Mucosa of descending colon (tissue), 3 donors: ENCODE data around the gene SCUBE3. TPM values are rescaled to one million over a fixed set of nuclear protein-coding genes. Genes with fewer than 3 reads are reported as not detected.

Source experiments
- ATAC-seq: fragments of 200-7000 bp; cut with Tn5 transposase; one replicate; pipeline ENCODE4 v1.9.1; 2020; ENCODE audit warnings: mild to moderate bottlenecking, moderate library complexity
- DNase-seq, 3 donors: peaks; one replicate each; pipeline ENCODE4 v3.0.0-alpha.2; 2020
- H3K36me3 ChIP-seq: fragments of 200-600 bp; one replicate; pipeline ENCODE4 v1.8.0; 2021; ENCODE audit warnings: low read depth, mild to moderate bottlenecking
- H3K4me1 ChIP-seq: fragments of 200-600 bp; one replicate; pipeline ENCODE4 v1.8.0; 2021; ENCODE audit warnings: low read depth, mild to moderate bottlenecking
- H3K4me3 ChIP-seq: fragments of 200-600 bp; one replicate; pipeline ENCODE4 v1.8.0; 2021; ENCODE audit warnings: mild to moderate bottlenecking
- H3K9me3 ChIP-seq: fragments of 200-600 bp; one replicate; pipeline ENCODE4 v1.8.0; 2021; ENCODE audit warnings: mild to moderate bottlenecking
- intact Hi-C, 2 donors: fragments of 100-400 bp; cut with DNase I in 1 of 2; cut with micrococcal nuclease in 1 of 2; formaldehyde crosslinking; loops; one replicate each; pipeline versions ENCODE4 v1.11.0 to v1.11.1; 2022; cut with DNase I, micrococcal nuclease
- total RNA-seq, 3 donors: library from RNA; stranded (reverse); fragmentation: NEBNext Ultra II Directional in 2 of 3; extraction: Animal tissue kit (Norgen Biotek cat#: 25700) in 2 of 3; gene quantifications; one replicate each; pipeline versions ENCODE4 v1.2.1 to v1.2.4, GENCODE V29; 2021 to 2023
- TF ChIP-seq, protein P1 (sequence below): fragments of 200-600 bp; IDR thresholded peaks from one replicate; pipeline ENCODE4 v1.8.0; 2022; ENCODE audit warnings: antibody characterized with exemption, mild to moderate bottlenecking
- donor health status: DM: no; HTN: no; CAD: no; lungs with moderate emphysema.
- donor health status: DM: no; HTN: no; CAD: no.
- donor health status: DM: no; HTN: yes; CAD: no.

SCUBE3 gene
- total RNA-seq, 3 donors from 2014 or later = 0.14 to 11.6 (median 0.26) TPM

- Histone ChIP-seq H3K36me3 (no peaks in the 10 kb centered on the region), H3K4me3 (no peak overlapping the region), H3K9me3 (no peaks in the 10 kb centered on the region), H3K4me1 (peaks cover 5% of the 10 kb centered on the region)
- TF ChIP-seq, protein P1, sequence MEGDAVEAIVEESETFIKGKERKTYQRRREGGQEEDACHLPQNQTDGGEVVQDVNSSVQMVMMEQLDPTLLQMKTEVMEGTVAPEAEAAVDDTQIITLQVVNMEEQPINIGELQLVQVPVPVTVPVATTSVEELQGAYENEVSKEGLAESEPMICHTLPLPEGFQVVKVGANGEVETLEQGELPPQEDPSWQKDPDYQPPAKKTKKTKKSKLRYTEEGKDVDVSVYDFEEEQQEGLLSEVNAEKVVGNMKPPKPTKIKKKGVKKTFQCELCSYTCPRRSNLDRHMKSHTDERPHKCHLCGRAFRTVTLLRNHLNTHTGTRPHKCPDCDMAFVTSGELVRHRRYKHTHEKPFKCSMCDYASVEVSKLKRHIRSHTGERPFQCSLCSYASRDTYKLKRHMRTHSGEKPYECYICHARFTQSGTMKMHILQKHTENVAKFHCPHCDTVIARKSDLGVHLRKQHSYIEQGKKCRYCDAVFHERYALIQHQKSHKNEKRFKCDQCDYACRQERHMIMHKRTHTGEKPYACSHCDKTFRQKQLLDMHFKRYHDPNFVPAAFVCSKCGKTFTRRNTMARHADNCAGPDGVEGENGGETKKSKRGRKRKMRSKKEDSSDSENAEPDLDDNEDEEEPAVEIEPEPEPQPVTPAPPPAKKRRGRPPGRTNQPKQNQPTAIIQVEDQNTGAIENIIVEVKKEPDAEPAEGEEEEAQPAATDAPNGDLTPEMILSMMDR = no peak
- intact Hi-C loops = no loop called here
- DNase-seq = no peak
- ATAC-seq = no peak
Measured at GRCh38 chr6:35264550-35265274, 51.0 kb downstream of the SCUBE3 start.

- no peaks in the 10 kb centered on the region for H3K36me3 ChIP-seq
- no peaks in the 10 kb centered on the region for H3K9me3 ChIP-seq
- peaks cover 3% of the 10 kb centered on the region for H3K4me1 ChIP-seq
- DNase-seq (no peak), ATAC-seq (no peak)
- TF ChIP-seq, protein P1 = no peak
- intact Hi-C loops = no loop called here
- no peak overlapping the region for H3K4me3 ChIP-seq
Measured at GRCh38 chr6:35265523-35265922, 51.8 kb downstream of the SCUBE3 start.

DNA sequence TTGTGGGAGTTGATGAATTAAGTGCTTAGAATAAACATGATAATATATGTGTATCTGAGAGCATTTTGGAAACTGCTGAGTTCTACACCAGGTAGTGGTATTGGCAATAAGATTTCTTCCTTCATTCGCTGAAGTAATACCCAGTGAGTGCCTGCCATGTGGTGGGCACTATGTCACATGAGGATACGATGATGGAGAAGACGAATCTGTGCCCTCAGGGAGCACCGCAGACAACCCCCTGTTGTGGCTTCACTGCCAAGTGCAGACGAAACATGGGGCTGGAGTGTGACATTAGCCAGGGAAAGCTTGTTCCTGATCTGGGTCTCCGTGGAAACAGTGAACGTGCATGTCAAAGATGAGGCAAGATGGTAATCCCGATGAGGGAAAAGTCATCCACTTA is 53.7 kb downstream of the SCUBE3 start:
- TF ChIP-seq, protein P1 = no peak
- Histone ChIP-seq H3K4me3 (no peak overlapping the region), H3K9me3 (no peaks in the 10 kb centered on the region), H3K36me3 (no peaks in the 10 kb centered on the region), H3K4me1 (no peaks in the 10 kb centered on the region)
- ATAC-seq (no peak), DNase-seq (no peak)
- intact Hi-C loops = no loop called here

GRCh38 chr6:35267897-35268296 is 54.1 kb downstream of the SCUBE3 start:
- DNase-seq = no peak
- Histone ChIP-seq H3K4me1 (no peaks in the 10 kb centered on the region), H3K4me3 (no peak overlapping the region), H3K9me3 (no peaks in the 10 kb centered on the region), H3K36me3 (no peaks in the 10 kb centered on the region)
- ATAC-seq = no peak
- TF ChIP-seq, protein P1 = no peak
- intact Hi-C loops = no loop called here

DNA sequence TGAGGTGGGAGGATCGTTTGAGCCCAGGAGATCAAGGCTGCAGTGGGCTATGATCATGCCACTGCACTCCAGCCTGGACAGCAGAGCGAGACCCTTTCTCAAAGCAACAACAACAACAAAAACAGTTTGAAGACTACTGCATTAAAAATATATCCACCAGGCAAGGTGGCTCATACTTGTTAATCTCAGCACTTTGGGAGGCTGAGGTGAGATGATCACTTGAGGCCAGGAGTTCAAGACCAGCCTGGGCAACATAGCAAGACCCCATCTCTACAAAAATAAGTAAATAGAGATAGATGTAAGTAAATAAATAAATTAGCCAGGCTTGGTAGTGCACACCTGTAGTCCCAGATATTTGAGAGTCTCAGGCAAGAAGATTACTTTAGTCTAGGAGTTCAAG is 58.2 kb downstream of the SCUBE3 start:
- intact Hi-C loops = no loop called here
- Histone ChIP-seq H3K4me1 (no peaks in the 10 kb centered on the region), H3K36me3 (no peaks in the 10 kb centered on the region), H3K4me3 (no peak overlapping the region), H3K9me3 (no peaks in the 10 kb centered on the region)
- ATAC-seq = no peak
- TF ChIP-seq, protein P1 = no peak
- DNase-seq = no peak
